NCI-H524 treated with DMSO at 0.1 percent for 48 hours (cell line): ENCODE measurements around the gene RBM15.
A peak's percentile ranks its signal among the peaks of the same experiment; 100 is the strongest.

Experiments
- DNase-seq: peaks from one replicate; lab custom pipeline; 2025; lab: John Stamatoyannopoulos, UW

The RBM15 gene

DNA sequence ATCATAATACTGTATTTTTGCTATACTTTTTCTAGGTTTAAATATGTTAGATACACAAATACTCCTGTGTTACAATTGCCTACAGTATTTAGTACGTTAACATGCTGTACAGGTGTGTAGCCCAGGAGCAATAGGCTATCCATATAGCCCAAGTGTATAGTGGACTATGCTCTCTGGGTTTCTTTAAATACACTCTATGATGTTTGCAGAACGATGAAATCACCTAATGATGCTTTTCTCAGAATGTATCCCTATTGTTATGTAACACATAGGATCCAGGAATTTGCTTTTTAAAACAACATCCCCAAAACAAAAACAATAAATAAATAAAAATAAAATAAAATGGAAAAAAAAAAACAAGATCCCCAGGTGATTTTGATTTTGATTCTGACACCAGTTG is 18.1 kb upstream of the RBM15 start:
- no peak for DNase-seq

DNA sequence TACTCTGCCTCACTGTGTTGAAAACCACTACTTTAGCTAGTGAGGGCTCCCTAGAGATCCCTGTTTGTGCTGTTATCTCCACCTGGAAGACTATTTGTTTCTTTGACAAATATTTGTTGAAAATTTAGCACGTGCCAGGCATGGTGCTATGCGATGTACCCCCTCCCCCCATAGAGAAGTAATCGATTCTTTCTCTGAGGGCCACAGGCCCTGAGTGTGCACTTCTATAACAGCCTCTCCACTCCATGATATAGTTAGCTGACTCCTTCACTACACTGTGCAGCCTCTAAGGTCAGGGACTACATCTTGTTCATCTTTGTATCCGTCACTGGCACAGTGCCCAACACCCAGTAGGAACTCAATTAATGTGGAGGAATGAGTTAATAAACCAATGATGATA is 17.3 kb upstream of the RBM15 start:
- DNase-seq: no peak

DNA sequence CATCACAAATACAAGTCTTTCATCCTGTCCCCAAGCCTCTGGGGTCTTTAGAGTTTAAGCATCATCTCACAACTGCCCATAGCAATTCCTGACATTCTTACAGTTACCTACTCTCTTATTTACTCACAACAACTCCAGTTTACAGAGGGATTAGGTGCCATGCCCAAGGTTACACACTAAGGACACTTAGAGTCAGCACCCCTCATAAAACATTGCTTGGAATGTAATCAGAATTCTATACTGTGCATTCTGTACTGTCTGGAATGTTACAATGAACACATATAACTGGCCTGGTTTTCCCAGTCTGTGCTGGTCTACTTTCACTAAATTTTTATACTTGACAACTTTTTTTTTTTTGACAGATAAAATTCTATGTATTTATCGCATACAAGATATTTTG is 14.5 kb upstream of the RBM15 start:
- no peak for DNase-seq

DNA sequence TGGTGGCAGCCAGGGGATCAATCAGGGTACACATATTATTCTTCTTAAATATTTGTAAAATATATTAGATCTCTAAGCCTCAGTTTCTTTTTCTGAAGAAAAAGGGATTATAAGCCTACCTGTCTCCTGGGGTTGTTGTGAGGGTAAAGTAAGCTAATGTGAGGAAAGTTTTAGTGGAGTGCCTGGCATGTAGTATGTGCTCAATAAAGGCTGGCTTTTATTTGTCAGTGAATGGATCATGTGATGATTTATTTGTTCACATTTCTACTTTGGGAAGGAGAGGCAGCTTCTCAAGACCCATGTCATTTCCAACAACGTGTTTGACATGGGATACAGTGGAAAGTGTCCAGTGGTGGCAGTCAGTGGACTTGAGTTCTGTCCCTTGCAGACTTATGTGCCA is 12.4 kb upstream of the RBM15 start:
- no peak for DNase-seq

DNA sequence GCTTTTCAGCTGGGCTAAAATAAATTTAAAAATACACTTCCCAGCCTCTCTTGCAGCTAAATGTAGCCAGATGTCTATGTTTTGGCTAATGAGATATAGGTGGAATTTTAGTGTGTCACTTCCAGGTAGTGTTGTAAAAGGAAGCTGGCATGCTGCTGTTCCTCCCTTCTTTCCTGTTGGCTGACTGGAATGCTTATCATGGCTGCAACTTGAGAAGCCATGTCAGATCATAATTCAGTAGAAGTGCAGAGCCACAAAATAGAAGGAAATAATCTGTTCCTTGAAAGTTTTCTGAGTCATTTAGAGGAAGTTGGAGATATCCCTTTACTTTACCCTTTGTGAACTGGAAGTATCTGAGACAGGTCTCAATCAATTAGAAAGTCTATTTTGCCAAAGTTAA is 10.9 kb upstream of the RBM15 start:
- no peak for DNase-seq

DNA sequence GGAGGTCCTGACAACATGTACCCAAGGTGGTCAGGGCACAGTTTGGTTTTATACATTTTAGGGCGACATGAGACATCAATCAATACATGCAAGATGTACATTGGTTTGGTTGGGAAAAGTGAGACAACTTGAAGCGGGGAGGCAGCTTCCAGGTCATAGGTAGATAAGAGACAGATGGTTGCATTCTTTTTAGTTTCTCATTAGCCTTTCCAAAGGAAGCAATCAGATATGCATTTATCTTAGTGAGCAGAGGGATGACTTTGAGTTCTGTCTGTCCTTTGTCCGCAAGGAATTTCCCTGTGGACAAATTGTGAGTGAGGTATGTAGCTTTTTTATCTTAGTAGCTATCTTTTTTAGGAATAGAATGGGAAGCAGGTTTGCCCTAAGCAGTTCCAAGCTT is 10.5 kb upstream of the RBM15 start:
- no peak for DNase-seq

DNA sequence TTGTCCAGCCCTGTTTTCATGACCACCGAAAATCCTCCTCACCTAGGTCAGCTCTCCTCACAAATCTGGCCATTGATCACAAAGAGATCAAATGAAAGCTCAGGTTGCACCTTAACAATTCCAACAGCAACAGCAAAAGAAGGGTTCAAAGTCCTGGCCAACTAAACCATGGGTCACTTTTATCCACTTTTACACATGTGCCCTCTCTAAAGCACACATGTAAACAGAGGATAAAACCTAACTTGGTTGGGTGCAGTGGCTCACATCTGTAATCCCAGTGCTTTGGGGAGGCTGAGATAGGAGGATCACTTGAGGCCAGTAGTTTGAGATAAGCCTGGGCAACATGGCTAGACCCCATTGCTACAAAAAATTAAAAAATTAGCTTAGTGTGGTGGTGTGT is 3.9 kb upstream of the RBM15 start:
- DNase-seq: no peak

DNA sequence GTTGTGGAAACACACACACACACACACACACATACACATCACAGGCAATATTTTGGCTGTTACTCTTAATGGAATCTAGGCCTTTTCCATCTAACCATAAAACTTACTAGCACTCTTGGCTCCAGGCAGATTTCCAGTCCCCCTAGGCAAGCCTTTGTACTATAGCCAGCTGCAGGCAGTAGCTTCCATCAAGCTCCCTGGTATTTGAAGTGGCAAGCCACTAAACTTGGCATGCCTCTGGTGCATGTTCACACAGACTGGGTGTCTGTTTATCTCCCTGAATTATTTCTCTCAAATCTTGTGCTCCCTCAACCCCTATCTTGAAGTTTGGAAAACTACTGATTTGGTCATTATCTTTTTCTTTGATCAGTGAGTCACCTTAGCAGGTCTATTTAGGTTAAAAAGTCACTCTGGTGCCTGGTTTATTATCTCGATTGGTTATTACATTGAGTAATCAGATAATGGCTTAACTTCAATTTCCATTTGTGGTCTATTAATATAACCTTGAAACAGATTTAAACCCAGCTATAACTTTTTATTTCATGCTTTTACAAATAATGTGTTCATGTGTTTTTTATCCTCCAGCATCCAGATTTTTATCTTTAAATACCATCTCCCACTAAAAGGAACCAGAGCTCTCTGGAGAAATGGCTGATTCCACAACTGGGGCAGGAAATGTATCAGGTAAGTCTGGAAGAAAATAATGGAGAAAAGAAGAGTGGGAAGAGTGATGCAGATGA is 2.7 kb upstream of the RBM15 start:
- no peak for DNase-seq

DNA sequence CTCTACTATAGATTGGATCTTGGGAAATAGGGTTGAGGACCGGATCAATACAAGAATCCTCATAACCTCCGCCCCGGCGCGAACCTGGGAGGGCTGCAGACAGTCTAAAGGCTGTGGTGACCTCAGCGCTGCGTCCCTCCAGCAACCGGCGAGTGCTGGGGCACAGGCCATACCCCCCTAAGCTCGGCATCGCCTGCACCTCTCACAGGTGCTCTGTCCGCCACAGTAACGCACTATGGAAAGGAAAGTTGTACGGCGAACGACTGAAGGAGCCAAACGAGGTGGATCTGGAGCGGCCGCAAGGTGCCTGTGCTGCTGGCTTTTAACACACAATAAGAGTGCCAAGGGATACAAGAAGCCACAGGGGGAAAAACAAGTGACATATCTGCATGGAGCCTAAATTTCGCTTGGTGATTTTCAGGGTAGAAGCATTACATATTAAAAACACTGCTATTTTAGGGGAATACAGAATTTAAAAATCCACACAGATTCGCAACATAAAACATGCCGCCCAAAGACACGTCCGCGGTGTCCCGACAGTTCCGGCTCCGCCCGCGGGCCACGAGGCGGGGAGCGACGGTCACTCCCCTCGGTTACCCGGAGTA is 1.4 kb upstream of the RBM15 start:
- DNase-seq: peak; percentile 37

DNA sequence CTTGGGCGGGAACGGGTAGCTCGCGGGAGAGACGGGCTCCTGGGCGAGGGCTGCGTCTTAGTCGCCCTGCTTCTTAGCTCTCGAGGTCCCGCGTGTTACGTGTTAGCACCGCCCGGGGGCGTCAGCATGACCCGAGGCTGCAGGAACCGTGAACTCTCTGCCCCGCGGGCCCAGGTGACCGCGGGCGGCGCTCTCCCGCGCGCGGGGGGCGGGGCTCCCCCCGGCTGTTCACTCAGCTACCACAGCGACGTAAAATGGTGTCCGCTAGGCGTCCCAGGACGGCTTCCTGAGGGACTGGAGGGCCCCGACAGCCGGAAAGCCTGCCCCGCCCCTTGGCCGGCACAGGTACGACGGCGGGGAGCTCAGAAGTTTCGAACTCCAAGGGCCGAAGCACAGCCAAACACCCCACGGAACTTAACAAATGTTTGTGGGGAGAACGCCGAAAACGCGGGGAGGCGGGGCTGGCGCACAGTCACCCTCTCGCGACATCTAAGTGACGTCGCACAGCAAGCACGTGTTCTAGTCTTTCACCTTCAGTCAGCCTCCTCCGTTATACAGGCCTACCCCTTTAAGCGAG is 780 bp upstream of the RBM15 start:
- DNase-seq: no peak

DNA sequence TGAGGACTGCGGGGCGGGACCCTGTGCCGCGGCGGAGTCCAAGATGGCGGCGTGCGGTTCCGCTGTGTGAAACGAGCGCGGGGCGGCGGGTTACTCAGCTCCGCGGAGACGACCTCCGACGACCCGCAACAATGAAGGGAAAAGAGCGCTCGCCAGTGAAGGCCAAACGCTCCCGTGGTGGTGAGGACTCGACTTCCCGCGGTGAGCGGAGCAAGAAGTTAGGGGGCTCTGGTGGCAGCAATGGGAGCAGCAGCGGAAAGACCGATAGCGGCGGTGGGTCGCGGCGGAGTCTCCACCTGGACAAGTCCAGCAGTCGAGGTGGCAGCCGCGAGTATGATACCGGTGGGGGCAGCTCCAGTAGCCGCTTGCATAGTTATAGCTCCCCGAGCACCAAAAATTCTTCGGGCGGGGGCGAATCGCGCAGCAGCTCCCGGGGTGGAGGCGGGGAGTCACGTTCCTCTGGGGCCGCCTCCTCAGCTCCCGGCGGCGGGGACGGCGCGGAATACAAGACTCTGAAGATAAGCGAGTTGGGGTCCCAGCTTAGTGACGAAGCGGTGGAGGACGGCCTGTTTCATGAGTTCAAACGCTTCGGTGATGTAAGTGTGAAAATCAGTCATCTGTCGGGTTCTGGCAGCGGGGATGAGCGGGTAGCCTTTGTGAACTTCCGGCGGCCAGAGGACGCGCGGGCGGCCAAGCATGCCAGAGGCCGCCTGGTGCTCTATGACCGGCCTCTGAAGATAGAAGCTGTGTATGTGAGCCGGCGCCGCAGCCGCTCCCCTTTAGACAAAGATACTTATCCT is 430 bp downstream of the RBM15 start:
- no peak for DNase-seq

DNA sequence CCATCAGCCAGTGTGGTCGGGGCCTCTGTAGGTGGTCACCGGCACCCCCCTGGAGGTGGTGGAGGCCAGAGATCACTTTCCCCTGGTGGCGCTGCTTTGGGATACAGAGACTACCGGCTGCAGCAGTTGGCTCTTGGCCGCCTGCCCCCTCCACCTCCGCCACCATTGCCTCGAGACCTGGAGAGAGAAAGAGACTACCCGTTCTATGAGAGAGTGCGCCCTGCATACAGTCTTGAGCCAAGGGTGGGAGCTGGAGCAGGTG is 961 bp downstream of the RBM15 start:
- no peak for DNase-seq

DNA sequence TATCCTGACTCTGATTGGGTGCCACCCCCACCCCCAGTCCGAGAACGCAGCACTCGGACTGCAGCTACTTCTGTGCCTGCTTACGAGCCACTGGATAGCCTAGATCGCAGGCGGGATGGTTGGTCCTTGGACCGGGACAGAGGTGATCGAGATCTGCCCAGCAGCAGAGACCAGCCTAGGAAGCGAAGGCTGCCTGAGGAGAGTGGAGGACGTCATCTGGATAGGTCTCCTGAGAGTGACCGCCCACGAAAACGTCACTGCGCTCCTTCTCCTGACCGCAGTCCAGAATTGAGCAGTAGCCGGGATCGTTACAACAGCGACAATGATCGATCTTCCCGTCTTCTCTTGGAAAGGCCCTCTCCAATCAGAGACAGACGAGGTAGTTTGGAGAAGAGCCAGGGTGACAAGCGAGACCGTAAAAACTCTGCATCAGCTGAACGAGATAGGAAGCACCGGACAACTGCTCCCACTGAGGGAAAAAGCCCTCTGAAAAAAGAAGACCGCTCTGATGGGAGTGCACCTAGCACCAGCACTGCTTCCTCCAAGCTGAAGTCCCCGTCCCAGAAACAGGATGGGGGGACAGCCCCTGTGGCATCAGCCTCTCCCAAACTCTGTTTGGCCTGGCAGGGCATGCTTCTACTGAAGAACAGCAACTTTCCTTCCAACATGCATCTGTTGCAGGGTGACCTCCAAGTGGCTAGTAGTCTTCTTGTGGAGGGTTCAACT is 2.1 kb downstream of the RBM15 start:
- DNase-seq: no peak

DNA sequence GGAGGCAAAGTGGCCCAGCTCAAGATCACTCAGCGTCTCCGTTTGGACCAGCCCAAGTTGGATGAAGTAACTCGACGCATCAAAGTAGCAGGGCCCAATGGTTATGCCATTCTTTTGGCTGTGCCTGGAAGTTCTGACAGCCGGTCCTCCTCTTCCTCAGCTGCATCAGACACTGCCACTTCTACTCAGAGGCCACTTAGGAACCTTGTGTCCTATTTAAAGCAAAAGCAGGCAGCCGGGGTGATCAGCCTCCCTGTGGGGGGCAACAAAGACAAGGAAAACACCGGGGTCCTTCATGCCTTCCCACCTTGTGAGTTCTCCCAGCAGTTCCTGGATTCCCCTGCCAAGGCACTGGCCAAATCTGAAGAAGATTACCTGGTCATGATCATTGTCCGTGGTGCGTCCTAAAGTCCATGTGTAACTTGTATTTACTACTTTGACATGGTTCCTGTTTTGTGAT is 2.7 kb downstream of the RBM15 start:
- no peak for DNase-seq

DNA sequence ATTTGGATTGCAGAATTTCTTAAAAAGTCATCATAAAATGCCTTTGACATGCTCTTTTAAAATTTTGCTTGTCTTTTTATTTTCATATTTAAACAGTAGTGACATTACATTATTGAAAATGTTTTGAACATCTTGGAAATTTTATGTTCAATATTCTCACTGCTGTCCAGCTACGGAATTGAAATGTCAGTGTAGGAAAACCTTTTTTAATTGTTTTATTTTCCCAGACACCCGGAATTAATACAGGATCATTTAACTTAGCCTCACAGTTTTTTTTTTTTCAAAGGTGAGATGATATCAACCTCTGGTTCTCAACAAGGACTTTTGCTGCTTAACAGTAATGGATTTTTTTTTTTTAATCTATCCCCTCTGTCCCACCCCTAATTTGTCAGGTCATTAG is 4.1 kb downstream of the RBM15 start:
- no peak for DNase-seq

DNA sequence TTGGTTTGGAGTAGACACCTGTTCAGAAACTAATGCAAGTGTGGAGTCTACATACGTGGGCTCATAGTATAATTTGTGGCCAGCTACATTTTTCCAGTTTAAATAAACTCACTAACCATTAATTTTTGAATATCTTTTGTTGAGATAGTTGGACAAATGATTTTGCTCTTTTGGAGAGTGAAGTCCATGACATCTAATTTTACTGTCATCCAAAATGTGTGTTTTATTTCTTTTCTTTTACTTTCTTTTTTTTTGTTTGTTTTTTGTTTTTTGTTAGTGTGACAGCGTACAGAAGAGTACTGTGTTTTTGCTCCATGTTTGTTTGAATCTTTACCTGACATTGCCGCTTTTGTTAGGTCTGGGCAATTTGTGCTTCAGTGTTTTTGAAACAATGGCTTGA is 5.0 kb downstream of the RBM15 start:
- no peak for DNase-seq

DNA sequence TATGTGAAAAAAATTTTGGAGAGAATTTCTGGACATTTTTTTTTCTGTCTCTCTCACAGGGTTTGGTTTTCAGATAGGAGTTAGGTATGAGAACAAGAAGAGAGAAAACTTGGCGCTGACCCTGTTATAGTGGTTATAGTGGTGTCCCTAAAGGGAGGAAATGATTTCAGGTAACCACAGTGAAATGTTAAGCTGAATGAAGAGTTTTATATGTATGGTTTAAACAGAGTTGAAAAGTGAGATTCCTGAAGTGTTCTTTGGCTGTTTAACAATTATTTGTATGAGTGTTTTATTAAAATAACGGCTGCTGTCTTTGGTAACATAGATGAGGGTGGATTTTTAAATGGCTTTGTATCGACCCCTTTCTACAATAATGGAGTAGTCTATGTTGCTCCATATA is 6.3 kb downstream of the RBM15 start:
- no peak for DNase-seq

DNA sequence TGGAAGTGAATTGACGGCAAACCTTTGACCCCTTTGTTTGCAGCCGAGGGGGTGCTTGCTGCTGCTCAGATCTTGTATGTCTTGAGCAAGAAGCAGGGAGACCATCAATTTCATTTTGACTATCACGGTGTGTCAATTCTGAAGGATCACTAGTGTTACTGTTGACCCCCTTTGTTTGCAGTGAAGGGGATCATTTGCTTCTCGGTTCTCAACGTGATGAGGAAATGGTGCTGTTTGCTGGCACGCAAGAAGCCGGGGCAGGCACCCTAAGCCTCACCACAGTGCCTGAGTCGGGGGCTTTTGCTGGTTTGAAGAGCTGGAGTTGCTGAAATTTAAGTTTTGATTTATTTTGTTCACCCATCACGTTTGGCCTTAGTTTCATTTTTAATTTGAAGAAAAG is 7.5 kb downstream of the RBM15 start:
- DNase-seq: no peak

DNA sequence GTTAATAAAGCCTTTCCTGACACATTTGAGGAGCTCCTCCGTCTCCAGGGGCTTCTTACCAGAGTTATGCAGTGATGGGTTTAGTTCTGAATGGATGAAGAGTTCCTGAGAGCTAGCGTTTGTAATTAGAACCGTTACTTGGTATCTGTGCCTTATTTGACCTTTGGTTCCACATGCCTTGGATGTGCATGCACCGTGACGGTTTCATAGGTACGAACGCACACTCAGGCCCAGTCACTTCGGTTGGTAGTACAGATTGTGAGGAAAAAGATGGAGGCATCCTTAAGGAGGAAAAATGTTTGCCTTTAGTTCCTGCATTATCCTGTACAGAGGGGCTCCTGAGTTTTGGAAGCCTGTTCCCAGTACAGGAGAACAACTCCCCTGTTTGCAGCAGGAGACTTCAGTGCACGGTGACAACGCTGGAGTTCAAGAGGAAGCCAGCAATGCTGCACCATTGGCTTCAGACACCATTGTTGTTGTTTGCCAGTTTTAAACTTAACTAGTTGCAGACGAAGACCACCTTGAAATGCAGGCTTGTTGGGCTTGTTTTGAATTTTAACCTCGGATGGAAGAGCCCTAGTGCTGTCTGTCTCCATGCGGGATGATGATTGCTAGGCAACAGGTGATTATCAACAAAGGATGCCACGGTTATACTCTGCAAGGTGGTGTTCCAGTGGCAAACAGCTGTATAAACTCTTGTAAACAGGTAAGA is 8.2 kb downstream of the RBM15 start:
- DNase-seq: no peak

DNA sequence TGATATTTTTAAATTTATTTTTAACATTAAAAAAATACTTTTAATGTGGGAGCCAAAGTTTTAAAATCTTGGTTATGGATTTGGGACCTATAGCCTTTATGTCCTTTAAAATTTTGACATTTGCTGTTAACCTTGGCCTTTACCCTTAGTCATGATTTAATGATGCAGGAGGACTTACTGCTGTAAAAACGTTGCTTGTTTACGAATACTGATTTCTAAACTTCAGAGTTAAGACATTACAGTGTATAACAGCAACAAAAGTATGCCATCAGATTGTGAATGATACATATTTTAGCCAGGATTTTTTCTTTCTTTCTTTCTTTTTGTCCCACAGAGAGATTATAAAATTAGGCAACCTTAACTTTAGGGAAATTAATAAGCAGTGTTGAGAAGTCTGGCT is 8.9 kb downstream of the RBM15 start:
- no peak for DNase-seq

DNA sequence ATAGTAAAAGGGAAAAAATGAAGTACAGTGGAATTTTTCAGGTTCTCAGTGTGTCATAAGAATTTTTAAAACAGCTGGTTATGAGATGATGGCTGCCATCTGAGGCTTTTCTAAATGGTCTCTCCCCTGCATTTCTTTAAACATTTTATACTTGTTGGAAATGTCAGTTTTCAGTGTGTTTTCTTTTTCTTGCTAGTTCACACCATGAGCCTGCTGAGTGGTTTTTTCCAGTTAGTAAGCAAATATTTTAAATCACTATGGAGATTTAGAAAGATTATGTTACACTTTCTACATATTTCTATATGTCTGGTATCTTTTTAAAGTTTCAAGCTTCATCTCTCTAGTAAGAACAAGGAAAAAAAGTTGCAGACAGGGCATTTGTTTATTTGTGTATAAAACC is 9.6 kb downstream of the RBM15 start:
- no peak for DNase-seq

DNA sequence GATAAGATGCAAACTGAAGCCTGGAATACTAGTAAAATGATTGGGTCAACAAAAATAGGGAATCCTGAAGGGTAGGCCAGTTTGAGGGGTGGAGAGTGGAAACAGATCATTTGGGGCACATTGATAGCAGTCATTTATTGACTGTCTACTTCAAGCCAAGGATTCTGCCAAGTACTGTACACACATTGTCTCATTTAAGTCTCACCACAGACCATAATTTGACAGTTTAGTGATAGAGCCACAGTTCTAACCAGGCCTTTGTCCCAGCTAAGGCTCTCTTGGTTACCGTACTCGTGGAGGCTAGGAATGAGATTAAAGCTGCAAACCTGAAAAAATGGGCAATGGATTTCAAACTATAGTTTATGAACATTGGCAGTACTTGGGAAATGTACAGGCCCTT is 11.2 kb downstream of the RBM15 start:
- DNase-seq: no peak
